Esophagus (tissue), 2 donors: ENCODE data around the gene MAP4K2. TPM values are rescaled to one million over a fixed set of nuclear protein-coding genes. Genes with fewer than 3 reads are reported as not detected.

Source experiments
- H3K27ac ChIP-seq, 2 donors: one replicate each; pipeline ENCODE4 v1.5.1; 2013; ENCODE audit warnings: low read depth in 2 of 2, mild to moderate bottlenecking in 2 of 2, inconsistent platforms in 1 of 2, low read length in 1 of 2, moderate library complexity in 1 of 2
- H3K27me3 ChIP-seq, 2 donors: one replicate each; pipeline ENCODE4 v1.6.1; 2013; ENCODE audit warnings: low read length in 2 of 2, control low read depth in 1 of 2, mild to moderate bottlenecking in 1 of 2; ENCODE audit not compliant: insufficient read depth in 2 of 2, control insufficient read depth in 1 of 2
- H3K36me3 ChIP-seq, 2 donors: one replicate each; pipeline ENCODE4 v1.6.1; 2013; ENCODE audit warnings: low read length in 1 of 2; ENCODE audit not compliant: control insufficient read depth in 2 of 2, insufficient read depth in 2 of 2
- H3K4me1 ChIP-seq, 2 donors: one replicate each; pipeline ENCODE4 v1.6.1; 2013; ENCODE audit warnings: low read length in 1 of 2; ENCODE audit not compliant: control insufficient read depth in 2 of 2, insufficient read depth in 2 of 2
- H3K4me3 ChIP-seq, 2 donors: one replicate each; pipeline ENCODE4 v1.5.1; 2013; ENCODE audit warnings: low read length in 2 of 2, mild to moderate bottlenecking in 2 of 2, low read depth in 1 of 2, moderate library complexity in 1 of 2
- H3K9me3 ChIP-seq, 2 donors: one replicate each; pipeline ENCODE4 v1.6.1; 2013; ENCODE audit warnings: mild to moderate bottlenecking in 2 of 2, low read depth in 1 of 2, low read length in 1 of 2, moderate library complexity in 1 of 2; ENCODE audit not compliant: control insufficient read depth in 2 of 2, insufficient read depth in 1 of 2
- WGBS, 2 donors: extraction: QIAGEN DNeasy Blood & Tissue Kit; methylation state at CpG; one replicate each; pipeline ENCODE4 v1.1.7; 2013; 5-methylcytosine and 5-hydroxymethylcytosine counted together
- polyA plus RNA-seq, 2 donors: library from polyadenylated mRNA; stranded (reverse); fragments of 200-250 nt; gene quantifications; one replicate each; pipeline ENCODE4 v1.2.3, GENCODE V29; 2013
- donor health status: healthy with polysubstance abuse.
- donor health status: Bipolar disorder and iron deficiency.

The MAP4K2 gene
- polyA plus RNA-seq, 2 donors = 4.7 to 7.5 TPM

DNA sequence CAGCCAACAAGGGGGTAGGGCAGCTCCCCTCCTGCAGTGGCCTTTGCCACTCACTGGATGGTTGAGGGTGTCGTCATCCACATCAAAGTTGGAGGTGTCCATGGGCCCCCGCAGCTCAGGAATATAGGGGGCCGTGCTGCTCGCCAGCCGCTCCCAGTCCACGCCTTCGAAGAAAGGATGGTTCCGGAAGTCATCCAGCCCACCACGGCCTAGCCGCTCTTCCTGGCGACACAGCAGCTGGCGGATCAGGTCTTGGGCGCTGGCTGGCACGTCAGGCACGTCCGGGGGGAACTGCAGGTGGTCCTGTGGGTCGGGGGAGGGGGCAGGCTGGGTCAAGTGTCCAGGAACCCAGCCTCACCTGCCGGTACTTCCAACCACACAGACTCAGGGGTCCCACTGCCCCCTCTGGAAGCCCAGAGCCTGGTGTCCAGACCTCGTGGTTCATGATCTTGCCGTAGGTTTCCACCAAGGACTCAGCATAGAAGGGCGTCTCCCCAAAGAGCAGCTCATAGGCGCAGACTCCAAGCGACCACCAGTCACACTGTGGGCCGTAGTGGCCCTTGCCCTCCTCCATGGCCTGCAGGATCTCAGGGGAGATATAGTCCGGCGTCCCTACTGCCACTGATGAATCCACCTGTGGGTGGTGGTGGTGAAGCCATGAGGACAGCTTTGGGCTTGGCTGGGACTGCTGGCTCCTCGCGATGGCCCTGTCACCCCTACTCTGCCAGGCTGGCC is 35.8 kb upstream of the MAP4K2 start:
- no peaks in the 10 kb centered on the region for H3K9me3 ChIP-seq
- no peaks in the 10 kb centered on the region for H3K27me3 ChIP-seq
- H3K4me1 ChIP-seq = peaks cover 0 to 26% of the 10 kb centered on the region in 2 donors
- 91% methylated on average over 28 of the region's 28 CpGs for WGBS, 2 donors
- peaks cover 0 to 58% of the 10 kb centered on the region in 2 donors for H3K36me3 ChIP-seq
- H3K27ac ChIP-seq = no peak overlapping the region
- no peak overlapping the region for H3K4me3 ChIP-seq

DNA sequence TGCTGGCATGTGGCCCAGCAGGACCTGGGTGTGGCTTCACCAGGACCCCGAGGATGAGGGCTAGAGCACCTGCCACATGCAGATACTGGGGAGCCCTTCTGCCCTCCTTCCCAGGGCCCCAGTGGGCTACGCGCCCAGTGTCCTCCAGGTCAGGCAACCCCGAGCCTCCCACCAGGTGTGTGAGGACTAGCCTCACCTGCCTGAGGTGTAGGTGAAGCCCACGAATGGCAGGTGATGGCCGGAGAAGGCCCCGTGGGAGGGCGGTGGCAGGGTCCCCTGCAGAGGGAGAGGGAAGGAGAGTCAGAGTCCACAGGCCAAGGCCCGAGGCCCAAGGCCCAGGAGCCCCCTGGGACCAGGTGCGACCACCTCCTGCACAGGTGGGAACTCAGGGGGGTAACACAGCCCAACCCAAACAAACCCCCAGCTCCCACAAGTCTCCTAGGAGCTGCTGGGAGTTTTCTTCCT is 34.9 kb upstream of the MAP4K2 start:
- Histone ChIP-seq H3K27ac (no peak overlapping the region), H3K9me3 (no peaks in the 10 kb centered on the region), H3K36me3 (peaks cover 2 to 66% of the 10 kb centered on the region in 2 donors), H3K27me3 (no peaks in the 10 kb centered on the region), H3K4me3 (no peak overlapping the region), H3K4me1 (peaks cover 0 to 26% of the 10 kb centered on the region in 2 donors)
- 87 to 92% methylated on average over 10 of the region's 10 CpGs for WGBS, 2 donors

DNA sequence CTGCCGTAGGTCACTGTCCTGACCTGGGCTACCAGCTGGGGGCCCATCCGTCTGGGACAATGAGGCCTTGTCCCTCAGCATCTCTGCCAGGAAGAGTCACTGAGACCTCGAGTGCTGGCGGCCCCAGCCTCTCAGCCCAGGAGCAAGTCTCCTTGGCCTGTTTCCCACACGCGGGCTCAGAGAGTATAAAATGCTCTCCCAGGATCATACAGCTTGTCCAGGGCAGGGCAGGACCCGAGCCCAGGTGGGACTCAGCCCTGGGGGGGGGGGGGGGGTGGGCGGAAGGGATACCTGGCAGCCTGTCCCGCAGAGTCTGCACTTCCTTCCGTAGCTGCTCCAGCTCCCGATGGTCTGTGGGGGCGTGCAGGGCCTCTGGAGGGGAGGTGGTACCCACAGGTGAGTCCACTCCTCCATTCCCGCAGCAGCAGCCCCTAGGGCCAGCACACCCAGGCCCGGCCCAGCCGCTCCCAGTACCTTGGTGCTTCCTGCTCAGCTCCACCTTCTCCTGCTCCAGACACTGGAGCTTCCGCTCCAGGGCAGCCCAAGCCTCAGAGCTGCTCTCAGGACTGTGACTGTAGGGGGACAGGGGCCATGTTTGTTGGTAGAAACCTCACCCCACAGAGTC is 33.5 kb upstream of the MAP4K2 start:
- peak overlapping the region; percentile 36 to 66 for H3K27ac ChIP-seq
- H3K27me3 ChIP-seq = no peaks in the 10 kb centered on the region
- H3K9me3 ChIP-seq = no peaks in the 10 kb centered on the region
- H3K36me3 ChIP-seq = peaks cover 6 to 79% of the 10 kb centered on the region in 2 donors
- no peak overlapping the region for H3K4me3 ChIP-seq
- H3K4me1 ChIP-seq = peaks cover 0 to 18% of the 10 kb centered on the region in 2 donors
- 69 to 72% methylated on average over 15 to 16 of the region's 16 CpGs for WGBS, 2 donors

- H3K4me3 ChIP-seq = no peak overlapping the region
- peak overlapping the region; percentile 36 to 66 for H3K27ac ChIP-seq
- H3K9me3 ChIP-seq = no peaks in the 10 kb centered on the region
- H3K36me3 ChIP-seq = peaks cover 6 to 83% of the 10 kb centered on the region in 2 donors
- no peaks in the 10 kb centered on the region for H3K27me3 ChIP-seq
- peaks cover 0 to 18% of the 10 kb centered on the region in 2 donors for H3K4me1 ChIP-seq
- 69 to 72% methylated on average over 16 to 17 of the region's 17 CpGs for WGBS, 2 donors
Observed at GRCh38 chr11:64835616-64836447, 32.8 kb upstream of the MAP4K2 start.

DNA sequence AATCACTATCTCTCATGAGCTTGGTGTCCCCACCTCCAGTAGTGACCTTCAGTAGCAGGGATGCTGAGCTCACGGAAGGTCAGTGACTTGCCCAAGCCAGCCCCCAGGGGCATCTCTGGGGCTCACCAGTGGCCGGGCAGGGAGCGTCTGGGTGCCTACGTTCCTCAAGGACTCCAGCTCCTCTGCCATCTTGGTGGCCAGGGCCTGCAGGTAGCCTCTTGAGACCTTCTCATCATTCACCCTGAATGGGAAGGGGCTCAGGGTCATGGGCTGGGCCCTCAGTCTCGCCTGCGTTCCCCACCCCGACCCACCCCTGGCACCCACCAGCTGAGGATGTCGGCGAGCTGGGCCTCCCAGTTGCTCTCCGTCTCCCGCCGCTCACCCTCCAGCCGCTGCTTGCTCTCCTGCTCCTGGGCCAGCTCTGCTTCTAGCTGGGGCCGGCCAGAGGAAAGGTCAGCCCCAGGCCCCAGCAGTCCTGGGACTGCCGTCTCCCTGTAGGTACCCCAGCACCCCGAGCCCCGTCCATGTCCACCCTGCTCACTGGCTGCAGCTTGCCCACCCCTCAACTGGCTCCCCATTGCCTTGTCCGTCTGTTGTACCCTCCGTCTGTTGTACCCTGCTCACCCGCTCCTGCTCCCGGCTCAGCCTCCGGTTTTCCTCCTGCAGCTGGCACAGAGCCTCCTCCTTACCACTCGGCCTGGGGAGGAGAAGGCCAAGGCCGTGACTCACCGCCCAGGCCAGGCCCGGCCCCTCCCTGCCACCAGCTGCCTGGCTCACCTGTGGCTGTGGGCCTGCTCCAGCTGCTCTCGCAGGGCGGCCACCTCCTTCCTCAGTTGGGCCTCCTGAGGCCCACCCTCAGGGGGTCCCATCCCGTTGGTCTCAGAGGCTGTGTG is 32.0 kb upstream of the MAP4K2 start:
- H3K4me3 ChIP-seq = no peak overlapping the region
- H3K27me3 ChIP-seq = no peaks in the 10 kb centered on the region
- WGBS, 2 donors = 70 to 74% methylated on average over 28 to 29 of the region's 29 CpGs
- H3K27ac ChIP-seq = peak overlapping the region; percentile 36 to 66
- peaks cover 0 to 18% of the 10 kb centered on the region in 2 donors for H3K4me1 ChIP-seq
- peaks cover 6 to 85% of the 10 kb centered on the region in 2 donors for H3K36me3 ChIP-seq
- H3K9me3 ChIP-seq = no peaks in the 10 kb centered on the region

GRCh38 chr11:64834031-64834722 is 31.2 kb upstream of the MAP4K2 start:
- Histone ChIP-seq H3K4me1 (peaks cover 0 to 18% of the 10 kb centered on the region in 2 donors), H3K27ac (no peak overlapping the region), H3K36me3 (peaks cover 6 to 86% of the 10 kb centered on the region in 2 donors), H3K9me3 (no peaks in the 10 kb centered on the region), H3K4me3 (no peak overlapping the region), H3K27me3 (no peaks in the 10 kb centered on the region)
- 88 to 90% methylated on average over 23 to 25 of the region's 25 CpGs for WGBS, 2 donors

GRCh38 chr11:64833509-64833908 is 30.5 kb upstream of the MAP4K2 start:
- WGBS, 2 donors = 86 to 91% methylated on average over 10 of the region's 10 CpGs
- H3K27ac ChIP-seq = no peak overlapping the region
- H3K36me3 ChIP-seq = peaks cover 6 to 80% of the 10 kb centered on the region in 2 donors
- no peaks in the 10 kb centered on the region for H3K9me3 ChIP-seq
- H3K4me3 ChIP-seq = no peak overlapping the region
- H3K4me1 ChIP-seq = peaks cover 0 to 18% of the 10 kb centered on the region in 2 donors
- no peaks in the 10 kb centered on the region for H3K27me3 ChIP-seq

- Histone ChIP-seq H3K4me1 (peaks cover 0 to 18% of the 10 kb centered on the region in 2 donors), H3K9me3 (no peaks in the 10 kb centered on the region), H3K36me3 (peaks cover 6 to 78% of the 10 kb centered on the region in 2 donors), H3K27ac (no peak overlapping the region), H3K4me3 (no peak overlapping the region), H3K27me3 (no peaks in the 10 kb centered on the region)
- 89% methylated on average over 11 to 12 of the region's 12 CpGs for whole genome bisulfite sequencing, 2 donors
Observed at GRCh38 chr11:64833198-64833502, 30.1 kb upstream of the MAP4K2 start.
